ENCODE results near the gene APH1A.
"Not testable (repeated sequence)": the region's sequence is repeated elsewhere in the genome, so short reads cannot be mapped to it uniquely, and the experiment has no call there.

The APH1A gene

GRCh38 chr1:150257624-150258585 lies 10.9 kb downstream of the APH1A start, which contains the start of gene CA14:
Gene CA14 (plus strand): TSS chr1:150257774. CDS start chr1:150258129, 355 bp downstream.
- H3K4me1 ChIP-seq (ENCODE audit: insufficient read depth, insufficient read length) = no peaks in the 10 kb centered on the region

GRCh38 chr1:150256554-150257341 lies 12.1 kb downstream of the APH1A start:
- DNase-seq (ENCODE audit: low read depth, low spot score) = peak; percentile 61
- Histone ChIP-seq H3K4me3 (ENCODE audit: insufficient read length, low read depth) (peak overlapping the region; percentile 63), H3K9ac (ENCODE audit: insufficient read length, low read depth) (peak overlapping the region; percentile 85), H3K36me3 (ENCODE audit: insufficient read depth, insufficient read length, low read length) (peaks cover 7% of the 10 kb centered on the region), H3K27me3 (ENCODE audit: insufficient read depth, insufficient read length) (no peaks in the 10 kb centered on the region), H3K4me1 (ENCODE audit: insufficient read depth, insufficient read length) (no peaks in the 10 kb centered on the region), H3K9me3 (ENCODE audit: insufficient read depth, low read length) (no peaks in the 10 kb centered on the region)
- TF ChIP-seq YY1 (IDR thresholded peaks at IDR 0.05; ENCODE audit: insufficient read depth, insufficient read length) (no peak), ZNF274 (IDR thresholded peaks at IDR 0.05; ENCODE audit: low read depth, low read length) (no peak), SUZ12 (IDR thresholded peaks at IDR 0.05; ENCODE audit: extremely low read depth, insufficient read depth, insufficient read length) (no peak)

More at GRCh38 chr1:150257624-150258585, 10.9 kb downstream of the APH1A start, which contains the start of gene CA14:
- Histone ChIP-seq H3K9ac (ENCODE audit: insufficient read length, low read depth) (peak within 1 kb of the TSS; percentile 85), H3K27me3 (ENCODE audit: insufficient read depth, insufficient read length) (no peaks in the 10 kb centered on the region), H3K36me3 (ENCODE audit: insufficient read depth, insufficient read length, low read length) (peaks cover 12% of the 10 kb centered on the region), H3K9me3 (ENCODE audit: insufficient read depth, low read length) (no peaks in the 10 kb centered on the region), H3K4me3 (ENCODE audit: insufficient read length, low read depth) (peak within 1 kb of the TSS; percentile 63)
- DNase-seq (ENCODE audit: low read depth, low spot score) = peak; percentile 59
- TF ChIP-seq SUZ12 (IDR thresholded peaks at IDR 0.05; ENCODE audit: extremely low read depth, insufficient read depth, insufficient read length) (no peak), YY1 (IDR thresholded peaks at IDR 0.05; ENCODE audit: insufficient read depth, insufficient read length) (no peak), ZNF274 (IDR thresholded peaks at IDR 0.05; ENCODE audit: low read depth, low read length) (no peak)

- Histone ChIP-seq H3K9me3 (ENCODE audit: insufficient read depth, low read length) (no peaks in the 10 kb centered on the region), H3K4me1 (ENCODE audit: insufficient read depth, insufficient read length) (no peaks in the 10 kb centered on the region), H3K4me3 (ENCODE audit: insufficient read length, low read depth) (peak overlapping the region; percentile 63), H3K27me3 (ENCODE audit: insufficient read depth, insufficient read length) (no peaks in the 10 kb centered on the region), H3K9ac (ENCODE audit: insufficient read length, low read depth) (peak overlapping the region; percentile 85), H3K36me3 (ENCODE audit: insufficient read depth, insufficient read length, low read length) (peaks cover 3% of the 10 kb centered on the region)
- DNase-seq (ENCODE audit: low read depth, low spot score) = no peak
- TF ChIP-seq ZNF274 (IDR thresholded peaks at IDR 0.05; ENCODE audit: low read depth, low read length) (no peak), YY1 (IDR thresholded peaks at IDR 0.05; ENCODE audit: insufficient read depth, insufficient read length) (no peak), SUZ12 (IDR thresholded peaks at IDR 0.05; ENCODE audit: extremely low read depth, insufficient read depth, insufficient read length) (no peak)
Observed at GRCh38 chr1:150256198-150256553, 12.6 kb downstream of the APH1A start.

DNA sequence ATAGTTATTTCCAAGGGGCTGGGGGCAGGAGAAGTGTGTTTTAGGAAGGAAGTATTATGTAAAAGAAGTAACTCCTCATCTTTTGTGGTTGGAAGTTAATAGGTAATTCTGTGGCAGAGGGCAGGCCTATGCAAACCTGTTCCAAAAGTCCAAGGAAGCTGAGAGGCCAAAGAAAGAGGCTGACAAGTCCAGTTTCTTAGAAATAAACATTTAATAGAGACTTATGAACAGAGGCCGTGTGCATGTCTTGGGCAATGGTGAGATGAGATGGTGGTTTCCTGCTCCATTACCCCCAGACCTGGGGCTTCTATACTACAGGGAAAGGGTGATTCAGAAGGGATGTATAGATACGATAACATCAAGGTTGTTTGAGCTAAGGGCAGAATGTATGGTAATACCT lies 18.9 kb downstream of the APH1A start:
- TF ChIP-seq ZNF274 (IDR thresholded peaks at IDR 0.05; ENCODE audit: low read depth, low read length) (no peak), YY1 (IDR thresholded peaks at IDR 0.05; ENCODE audit: insufficient read depth, insufficient read length) (no peak), SUZ12 (IDR thresholded peaks at IDR 0.05; ENCODE audit: extremely low read depth, insufficient read depth, insufficient read length) (no peak)
- DNase-seq (ENCODE audit: low read depth, low spot score) = no peak
- Histone ChIP-seq H3K9ac (ENCODE audit: insufficient read length, low read depth) (no peak overlapping the region), H3K27me3 (ENCODE audit: insufficient read depth, insufficient read length) (no peaks in the 10 kb centered on the region), H3K36me3 (ENCODE audit: insufficient read depth, insufficient read length, low read length) (no peaks in the 10 kb centered on the region), H3K9me3 (ENCODE audit: insufficient read depth, low read length) (no peaks in the 10 kb centered on the region), H3K4me1 (ENCODE audit: insufficient read depth, insufficient read length) (no peaks in the 10 kb centered on the region), H3K4me3 (ENCODE audit: insufficient read length, low read depth) (no peak overlapping the region)

GRCh38 chr1:150243003-150243402 lies 25.8 kb downstream of the APH1A start:
- H3K36me3 ChIP-seq (ENCODE audit: insufficient read depth, insufficient read length, low read length) = no peaks in the 10 kb centered on the region
- no peaks in the 10 kb centered on the region for H3K9me3 ChIP-seq (ENCODE audit: insufficient read depth, low read length)
- no peak overlapping the region for H3K4me3 ChIP-seq (ENCODE audit: insufficient read length, low read depth)
- no peaks in the 10 kb centered on the region for H3K4me1 ChIP-seq (ENCODE audit: insufficient read depth, insufficient read length)
- H3K27me3 ChIP-seq (ENCODE audit: insufficient read depth, insufficient read length) = no peaks in the 10 kb centered on the region
- H3K9ac ChIP-seq (ENCODE audit: insufficient read length, low read depth) = no peak overlapping the region
- DNase-seq (ENCODE audit: low read depth, low spot score) = no peak
- no peak for TF ChIP-seq YY1 (IDR thresholded peaks at IDR 0.05; ENCODE audit: insufficient read depth, insufficient read length)
- no peak for TF ChIP-seq ZNF274 (IDR thresholded peaks at IDR 0.05; ENCODE audit: low read depth, low read length)

GRCh38 chr1:150237746-150238145 lies 31.1 kb downstream of the APH1A start:
- H3K9me3 ChIP-seq (ENCODE audit: insufficient read depth, low read length) = no peaks in the 10 kb centered on the region
- H3K36me3 ChIP-seq (ENCODE audit: insufficient read depth, insufficient read length, low read length) = no peaks in the 10 kb centered on the region
- no peaks in the 10 kb centered on the region for H3K27me3 ChIP-seq (ENCODE audit: insufficient read depth, insufficient read length)
- TF ChIP-seq ZNF274 (IDR thresholded peaks at IDR 0.05; ENCODE audit: low read depth, low read length) (no peak), YY1 (IDR thresholded peaks at IDR 0.05; ENCODE audit: insufficient read depth, insufficient read length) (no peak), SUZ12 (IDR thresholded peaks at IDR 0.05; ENCODE audit: extremely low read depth, insufficient read depth, insufficient read length) (no peak)
- no peak for DNase-seq (ENCODE audit: low read depth, low spot score)
- no peak overlapping the region for H3K4me3 ChIP-seq (ENCODE audit: insufficient read length, low read depth)
- peaks cover 2% of the 10 kb centered on the region for H3K4me1 ChIP-seq (ENCODE audit: insufficient read depth, insufficient read length)
- H3K9ac ChIP-seq (ENCODE audit: insufficient read length, low read depth) = no peak overlapping the region

DNA sequence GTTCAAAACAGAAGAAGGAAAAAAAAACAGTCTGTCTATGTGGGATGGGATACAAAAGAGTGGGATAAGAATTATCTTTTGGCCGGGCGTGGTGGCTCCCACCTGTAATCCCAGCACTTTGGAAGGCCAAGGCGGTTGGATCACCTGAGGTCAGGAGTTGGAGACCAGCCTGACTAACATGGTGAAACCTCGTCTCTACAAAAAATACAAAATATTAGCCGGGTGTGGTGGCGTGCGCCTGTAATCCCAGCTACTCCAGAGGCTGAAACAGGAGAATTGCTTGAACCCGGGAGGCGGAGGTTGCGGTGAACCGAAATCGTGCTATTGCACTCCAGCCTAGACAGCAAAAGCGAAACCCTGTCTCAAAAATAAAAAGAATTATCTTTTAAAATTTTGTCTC lies 31.6 kb downstream of the APH1A start:
- DNase-seq (ENCODE audit: low read depth, low spot score); H3K27me3 ChIP-seq (ENCODE audit: insufficient read depth, insufficient read length); H3K4me3 ChIP-seq (ENCODE audit: insufficient read length, low read depth); H3K9ac ChIP-seq (ENCODE audit: insufficient read length, low read depth); H3K4me1 ChIP-seq (ENCODE audit: insufficient read depth, insufficient read length); H3K9me3 ChIP-seq (ENCODE audit: insufficient read depth, low read length); H3K36me3 ChIP-seq (ENCODE audit: insufficient read depth, insufficient read length, low read length): not testable (repeated sequence)
